Neural cell (in vitro differentiated cells): ENCODE data around the gene SPIB. TPM values are rescaled to one million over a fixed set of nuclear protein-coding genes. Genes with fewer than 3 reads are reported as not detected.

Source experiments
- H2AFZ ChIP-seq: fragments of 200-600, 300-800 bp; sonication (generic), shearing (Covaris generic); 2 replicates; pipeline ENCODE4 v1.6.0; 2014; ENCODE audit warnings: low read depth, mild to moderate bottlenecking, antibody characterized with exemption, low read length, moderate library complexity
- H3F3A ChIP-seq: fragments of 200-600 bp; shearing (Covaris generic); 2 replicates; pipeline ENCODE4 v1.6.1; 2016; ENCODE audit warnings: mild to moderate bottlenecking, moderate library complexity, mixed read lengths, antibody characterized with exemption, low read length; ENCODE audit not compliant: insufficient read depth, poor library complexity, severe bottlenecking
- H3K27ac ChIP-seq: fragments of 200-600, 300-800 bp; sonication (generic), shearing (Covaris generic); 2 replicates; pipeline ENCODE4 v1.5.1; 2014; ENCODE audit warnings: mild to moderate bottlenecking, low read length, moderate library complexity
- H3K27me3 ChIP-seq: fragments of 300-800, 200-600 bp; sonication (generic), shearing (Covaris generic); 2 replicates; pipeline ENCODE4 v1.6.0; 2014; ENCODE audit warnings: mild to moderate bottlenecking, low read depth, low read length, moderate library complexity; ENCODE audit not compliant: insufficient read depth
- H3K36me3 ChIP-seq: fragments of 300-800, 200-600 bp; sonication (generic), shearing (Covaris generic); 2 replicates; pipeline ENCODE4 v1.5.1; 2014; ENCODE audit warnings: mild to moderate bottlenecking, antibody characterized with exemption, low read length, moderate library complexity; ENCODE audit not compliant: insufficient read depth
- H3K4me2 ChIP-seq: fragments of 300-800, 200-600 bp; sonication (generic), shearing (Covaris generic); 2 replicates; pipeline ENCODE4 v1.6.0; 2014; ENCODE audit warnings: mild to moderate bottlenecking, low read length
- H3K4me3 ChIP-seq: fragments of 300-800, 200-600 bp; sonication (generic), shearing (Covaris generic); 2 replicates; pipeline ENCODE4 v1.5.1; 2014; ENCODE audit warnings: mild to moderate bottlenecking, low read length, moderate library complexity
- H3K79me2 ChIP-seq: fragments of 200-600 bp; shearing (Covaris generic); replicated peaks from 2 replicates; pipeline ENCODE4 v1.6.0; 2014; ENCODE audit warnings: mild to moderate bottlenecking, low read length, moderate library complexity; ENCODE audit not compliant: insufficient read depth
- H3K9ac ChIP-seq: fragments of 300-800, 200-600 bp; sonication (generic), shearing (Covaris generic); 2 replicates; pipeline ENCODE4 v1.6.1; 2016; ENCODE audit warnings: mild to moderate bottlenecking, low read length, mixed read lengths
- H3K9me2 ChIP-seq: fragments of 200-600 bp; shearing (Covaris generic); 2 replicates; pipeline ENCODE4 v1.6.1; 2016; ENCODE audit warnings: mild to moderate bottlenecking, low read length, mixed read lengths; ENCODE audit not compliant: insufficient read depth
- H3K9me3 ChIP-seq: fragments of 200-600, 300-800 bp; sonication (generic), shearing (Covaris generic); 2 replicates; pipeline ENCODE4 v1.6.1; 2016; ENCODE audit warnings: mild to moderate bottlenecking, mixed run types, low read length, moderate library complexity, mixed read lengths
- H4K20me1 ChIP-seq: fragments of 200-600 bp; shearing (Covaris generic); 2 replicates; pipeline ENCODE4 v1.6.1; 2016; ENCODE audit warnings: mild to moderate bottlenecking, mixed run types; ENCODE audit not compliant: insufficient read depth
- EP300 ChIP-seq: fragments of 450-650 bp; conservative IDR thresholded peaks from 2 replicates; pipeline ENCODE4 v1.6.1; 2014; ENCODE audit warnings: antibody characterized with exemption, mild to moderate bottlenecking, moderate library complexity; ENCODE audit not compliant: poor library complexity, severe bottlenecking
- EZH2 ChIP-seq: fragments of 200-600, 300-800 bp; shearing (Covaris generic), sonication (generic); IDR thresholded peaks from 2 replicates; pipeline ENCODE4 v1.6.1; 2014; ENCODE audit warnings: antibody characterized with exemption, low read length, borderline replicate concordance, mild to moderate bottlenecking; ENCODE audit not compliant: insufficient read depth, poor library complexity, severe bottlenecking
- MXI1 ChIP-seq: fragments of 450-650 bp; conservative IDR thresholded peaks from 2 replicates; pipeline ENCODE4 v1.6.1; 2014; ENCODE audit warnings: antibody characterized with exemption, mild to moderate bottlenecking; ENCODE audit not compliant: poor library complexity, severe bottlenecking
- POLR2AphosphoS5 ChIP-seq: IDR thresholded peaks from 2 replicates; pipeline ENCODE4 v1.6.1; 2012
- RAD21 ChIP-seq: fragments of 450-650 bp; conservative IDR thresholded peaks from 2 replicates; pipeline ENCODE4 v1.6.1; 2014; ENCODE audit warnings: antibody characterized with exemption, mild to moderate bottlenecking, moderate library complexity
- SMC3 ChIP-seq: fragments of 450-650 bp; conservative IDR thresholded peaks from 2 replicates; pipeline ENCODE4 v1.6.1; 2014; ENCODE audit warnings: antibody characterized with exemption, mild to moderate bottlenecking, moderate library complexity; ENCODE audit not compliant: poor library complexity
- TAF1 ChIP-seq: IDR thresholded peaks from 2 replicates; pipeline ENCODE4 v1.6.1; 2012; ENCODE audit warnings: low read depth
- polyA plus RNA-seq: library from polyadenylated mRNA; depleted of rRNA; stranded (reverse); fragments of >200 nt; gene quantifications from 2 replicates; pipeline ENCODE4 v1.2.3, GENCODE V29; 2014
- TF ChIP-seq, protein P1 (sequence below): fragments of 450-650 bp; IDR thresholded peaks from 2 replicates; pipeline ENCODE4 v1.5.1; 2014; ENCODE audit warnings: antibody characterized with exemption, mild to moderate bottlenecking, moderate library complexity; ENCODE audit not compliant: poor library complexity, severe bottlenecking
- TF ChIP-seq, protein P2 (sequence below): IDR thresholded peaks from 2 replicates; pipeline ENCODE4 v1.6.1; 2012; ENCODE audit warnings: borderline replicate concordance

The SPIB gene
- polyA plus RNA-seq, 1 donor from 2014 or later, result not detected

- H3K79me2 ChIP-seq, result peaks cover 21% of the 10 kb centered on the region
- H3K9me2 ChIP-seq, result no peaks in the 10 kb centered on the region
Observed at GRCh38 chr19:50480281-50481111, 61.8 kb downstream of the SPIB start.

More at GRCh38 chr19:50480281-50481111, 61.8 kb downstream of the SPIB start:
- Histone ChIP-seq H3K9ac (no peak overlapping the region), H3F3A (peaks cover 3% of the 10 kb centered on the region), H2AFZ (no peak overlapping the region), H3K4me3 (no peak overlapping the region), H3K4me2 (no peak overlapping the region), H3K27me3 (no peaks in the 10 kb centered on the region), H3K36me3 (no peaks in the 10 kb centered on the region), H3K9me3 (no peaks in the 10 kb centered on the region), H3K27ac (no peak overlapping the region), H4K20me1 (no peaks in the 10 kb centered on the region)
- TF ChIP-seq EP300, result no peak
- TF ChIP-seq TAF1, result no peak
- no peak for TF ChIP-seq SMC3
- TF ChIP-seq RAD21, result no peak
- TF ChIP-seq, protein P1, sequence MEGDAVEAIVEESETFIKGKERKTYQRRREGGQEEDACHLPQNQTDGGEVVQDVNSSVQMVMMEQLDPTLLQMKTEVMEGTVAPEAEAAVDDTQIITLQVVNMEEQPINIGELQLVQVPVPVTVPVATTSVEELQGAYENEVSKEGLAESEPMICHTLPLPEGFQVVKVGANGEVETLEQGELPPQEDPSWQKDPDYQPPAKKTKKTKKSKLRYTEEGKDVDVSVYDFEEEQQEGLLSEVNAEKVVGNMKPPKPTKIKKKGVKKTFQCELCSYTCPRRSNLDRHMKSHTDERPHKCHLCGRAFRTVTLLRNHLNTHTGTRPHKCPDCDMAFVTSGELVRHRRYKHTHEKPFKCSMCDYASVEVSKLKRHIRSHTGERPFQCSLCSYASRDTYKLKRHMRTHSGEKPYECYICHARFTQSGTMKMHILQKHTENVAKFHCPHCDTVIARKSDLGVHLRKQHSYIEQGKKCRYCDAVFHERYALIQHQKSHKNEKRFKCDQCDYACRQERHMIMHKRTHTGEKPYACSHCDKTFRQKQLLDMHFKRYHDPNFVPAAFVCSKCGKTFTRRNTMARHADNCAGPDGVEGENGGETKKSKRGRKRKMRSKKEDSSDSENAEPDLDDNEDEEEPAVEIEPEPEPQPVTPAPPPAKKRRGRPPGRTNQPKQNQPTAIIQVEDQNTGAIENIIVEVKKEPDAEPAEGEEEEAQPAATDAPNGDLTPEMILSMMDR, result no peak
- TF ChIP-seq EZH2, result no peak
- no peak for TF ChIP-seq MXI1
- no peak for TF ChIP-seq POLR2AphosphoS5
- TF ChIP-seq, protein P2, sequence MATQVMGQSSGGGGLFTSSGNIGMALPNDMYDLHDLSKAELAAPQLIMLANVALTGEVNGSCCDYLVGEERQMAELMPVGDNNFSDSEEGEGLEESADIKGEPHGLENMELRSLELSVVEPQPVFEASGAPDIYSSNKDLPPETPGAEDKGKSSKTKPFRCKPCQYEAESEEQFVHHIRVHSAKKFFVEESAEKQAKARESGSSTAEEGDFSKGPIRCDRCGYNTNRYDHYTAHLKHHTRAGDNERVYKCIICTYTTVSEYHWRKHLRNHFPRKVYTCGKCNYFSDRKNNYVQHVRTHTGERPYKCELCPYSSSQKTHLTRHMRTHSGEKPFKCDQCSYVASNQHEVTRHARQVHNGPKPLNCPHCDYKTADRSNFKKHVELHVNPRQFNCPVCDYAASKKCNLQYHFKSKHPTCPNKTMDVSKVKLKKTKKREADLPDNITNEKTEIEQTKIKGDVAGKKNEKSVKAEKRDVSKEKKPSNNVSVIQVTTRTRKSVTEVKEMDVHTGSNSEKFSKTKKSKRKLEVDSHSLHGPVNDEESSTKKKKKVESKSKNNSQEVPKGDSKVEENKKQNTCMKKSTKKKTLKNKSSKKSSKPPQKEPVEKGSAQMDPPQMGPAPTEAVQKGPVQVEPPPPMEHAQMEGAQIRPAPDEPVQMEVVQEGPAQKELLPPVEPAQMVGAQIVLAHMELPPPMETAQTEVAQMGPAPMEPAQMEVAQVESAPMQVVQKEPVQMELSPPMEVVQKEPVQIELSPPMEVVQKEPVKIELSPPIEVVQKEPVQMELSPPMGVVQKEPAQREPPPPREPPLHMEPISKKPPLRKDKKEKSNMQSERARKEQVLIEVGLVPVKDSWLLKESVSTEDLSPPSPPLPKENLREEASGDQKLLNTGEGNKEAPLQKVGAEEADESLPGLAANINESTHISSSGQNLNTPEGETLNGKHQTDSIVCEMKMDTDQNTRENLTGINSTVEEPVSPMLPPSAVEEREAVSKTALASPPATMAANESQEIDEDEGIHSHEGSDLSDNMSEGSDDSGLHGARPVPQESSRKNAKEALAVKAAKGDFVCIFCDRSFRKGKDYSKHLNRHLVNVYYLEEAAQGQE, result no peak

Other genes with a start within 250 kb of the SPIB start
- gene MYH14, start 215.3 kb upstream of the SPIB start, polyA plus RNA-seq, result not detected in 2 replicates
- 0.97 and 1.1 TPM in 2 replicates for gene KCNC3, start 89.6 kb upstream of the SPIB start, polyA plus RNA-seq
- gene NAPSA, start 53.3 kb upstream of the SPIB start, polyA plus RNA-seq, result 2.2 TPM in 1 of 2 replicates, not detected in the other
- 18.5 and 27.7 TPM in 2 replicates for gene NR1H2, start 42.5 kb upstream of the SPIB start, polyA plus RNA-seq
- gene POLD1, start 34.6 kb upstream of the SPIB start, polyA plus RNA-seq, result 13.1 and 20.2 TPM in 2 replicates
- gene MYBPC2, start 14.0 kb downstream of the SPIB start, polyA plus RNA-seq, result not detected in 2 replicates
- 233 and 270 TPM in 2 replicates for gene EMC10, start 57.6 kb downstream of the SPIB start, polyA plus RNA-seq
- 3.3 and 6.5 TPM in 2 replicates for gene GARIN5A, start 57.9 kb downstream of the SPIB start, polyA plus RNA-seq
- 6.6 and 10.7 TPM in 2 replicates for gene JOSD2, start 92.3 kb downstream of the SPIB start, polyA plus RNA-seq
- 0.98 TPM in 1 of 2 replicates, not detected in the other for gene ASPDH, start 95.0 kb downstream of the SPIB start, polyA plus RNA-seq
- gene LRRC4B, start 149.5 kb downstream of the SPIB start, polyA plus RNA-seq, result 83.1 and 98.9 TPM in 2 replicates
- 14.8 and 18.6 TPM in 2 replicates for gene SYT3, start 220.9 kb downstream of the SPIB start, polyA plus RNA-seq
- gene C19orf81, start 230.5 kb downstream of the SPIB start, polyA plus RNA-seq, result 17.0 and 28.3 TPM in 2 replicates